ENCODE results near the gene WDR45B. TPM values are rescaled to one million over a fixed set of nuclear protein-coding genes. Genes with fewer than 3 reads are reported as not detected.

WDR45B gene
- polyA plus RNA-seq, 1 donor from 2014 or later: 131 TPM

DNA sequence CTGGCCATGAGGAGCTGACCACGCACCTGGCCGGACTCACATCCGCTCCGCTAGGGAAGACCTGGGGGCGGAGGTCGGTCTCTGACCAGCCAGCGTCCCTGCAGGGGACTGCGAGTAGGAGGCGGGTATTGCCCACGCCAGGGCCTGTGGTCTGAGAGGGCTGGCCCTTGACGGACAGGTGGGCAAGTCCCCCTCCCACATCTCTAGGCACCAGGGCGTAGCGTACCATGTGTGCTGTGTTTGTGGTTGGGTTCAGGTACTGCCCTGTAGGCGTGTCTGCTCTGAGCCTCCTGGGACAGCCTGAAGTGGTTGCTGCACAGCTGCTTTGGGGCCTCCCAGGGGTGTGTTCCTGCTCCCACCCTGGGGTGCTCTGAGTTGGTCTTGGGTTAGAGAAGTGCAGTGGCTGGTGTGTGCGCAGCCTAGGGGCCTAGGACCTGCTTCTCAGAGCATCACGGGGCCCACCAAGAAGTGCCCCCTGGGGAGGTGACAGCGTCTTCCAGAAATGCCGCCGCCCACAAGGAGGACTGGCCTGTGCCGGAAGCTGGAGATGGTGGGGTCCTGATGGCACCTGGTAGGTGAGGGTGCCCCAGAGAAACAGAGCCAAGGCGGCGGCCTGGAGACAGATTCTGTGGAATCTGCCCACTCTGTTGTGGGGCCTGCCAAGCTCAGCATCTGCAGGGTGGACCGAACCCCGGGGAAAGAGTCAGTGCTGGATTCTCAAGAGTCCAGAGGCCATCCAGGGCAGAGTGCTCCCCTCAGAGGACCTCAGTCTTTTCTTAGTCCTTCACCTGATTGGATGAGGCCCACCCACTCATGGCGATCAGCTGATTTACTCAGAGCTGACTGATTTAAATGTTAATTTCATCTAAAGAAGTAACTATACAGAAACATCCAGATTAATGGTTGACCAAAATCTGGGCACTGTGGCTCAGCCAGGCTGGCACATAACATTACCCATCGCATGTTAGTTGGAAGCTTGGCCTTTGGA is 48.3 kb downstream of the WDR45B start:
- TF ChIP-seq MXI1 (conservative IDR thresholded peaks at IDR 0.05; ENCODE audit: poor library complexity, severe bottlenecking) (no peak), SMC3 (conservative IDR thresholded peaks at IDR 0.05; ENCODE audit: poor library complexity) (no peak), POLR2AphosphoS5 (IDR thresholded peaks at IDR 0.05) (no peak)
- TF ChIP-seq, protein P1, sequence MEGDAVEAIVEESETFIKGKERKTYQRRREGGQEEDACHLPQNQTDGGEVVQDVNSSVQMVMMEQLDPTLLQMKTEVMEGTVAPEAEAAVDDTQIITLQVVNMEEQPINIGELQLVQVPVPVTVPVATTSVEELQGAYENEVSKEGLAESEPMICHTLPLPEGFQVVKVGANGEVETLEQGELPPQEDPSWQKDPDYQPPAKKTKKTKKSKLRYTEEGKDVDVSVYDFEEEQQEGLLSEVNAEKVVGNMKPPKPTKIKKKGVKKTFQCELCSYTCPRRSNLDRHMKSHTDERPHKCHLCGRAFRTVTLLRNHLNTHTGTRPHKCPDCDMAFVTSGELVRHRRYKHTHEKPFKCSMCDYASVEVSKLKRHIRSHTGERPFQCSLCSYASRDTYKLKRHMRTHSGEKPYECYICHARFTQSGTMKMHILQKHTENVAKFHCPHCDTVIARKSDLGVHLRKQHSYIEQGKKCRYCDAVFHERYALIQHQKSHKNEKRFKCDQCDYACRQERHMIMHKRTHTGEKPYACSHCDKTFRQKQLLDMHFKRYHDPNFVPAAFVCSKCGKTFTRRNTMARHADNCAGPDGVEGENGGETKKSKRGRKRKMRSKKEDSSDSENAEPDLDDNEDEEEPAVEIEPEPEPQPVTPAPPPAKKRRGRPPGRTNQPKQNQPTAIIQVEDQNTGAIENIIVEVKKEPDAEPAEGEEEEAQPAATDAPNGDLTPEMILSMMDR (IDR thresholded peaks at IDR 0.05; ENCODE audit: poor library complexity, severe bottlenecking): no peak
- H3K36me3 ChIP-seq (ENCODE audit: insufficient read depth, low read length): peaks cover 4% of the 10 kb centered on the region
- no peak overlapping the region for H3K27ac ChIP-seq (ENCODE audit: low read length)

DNA sequence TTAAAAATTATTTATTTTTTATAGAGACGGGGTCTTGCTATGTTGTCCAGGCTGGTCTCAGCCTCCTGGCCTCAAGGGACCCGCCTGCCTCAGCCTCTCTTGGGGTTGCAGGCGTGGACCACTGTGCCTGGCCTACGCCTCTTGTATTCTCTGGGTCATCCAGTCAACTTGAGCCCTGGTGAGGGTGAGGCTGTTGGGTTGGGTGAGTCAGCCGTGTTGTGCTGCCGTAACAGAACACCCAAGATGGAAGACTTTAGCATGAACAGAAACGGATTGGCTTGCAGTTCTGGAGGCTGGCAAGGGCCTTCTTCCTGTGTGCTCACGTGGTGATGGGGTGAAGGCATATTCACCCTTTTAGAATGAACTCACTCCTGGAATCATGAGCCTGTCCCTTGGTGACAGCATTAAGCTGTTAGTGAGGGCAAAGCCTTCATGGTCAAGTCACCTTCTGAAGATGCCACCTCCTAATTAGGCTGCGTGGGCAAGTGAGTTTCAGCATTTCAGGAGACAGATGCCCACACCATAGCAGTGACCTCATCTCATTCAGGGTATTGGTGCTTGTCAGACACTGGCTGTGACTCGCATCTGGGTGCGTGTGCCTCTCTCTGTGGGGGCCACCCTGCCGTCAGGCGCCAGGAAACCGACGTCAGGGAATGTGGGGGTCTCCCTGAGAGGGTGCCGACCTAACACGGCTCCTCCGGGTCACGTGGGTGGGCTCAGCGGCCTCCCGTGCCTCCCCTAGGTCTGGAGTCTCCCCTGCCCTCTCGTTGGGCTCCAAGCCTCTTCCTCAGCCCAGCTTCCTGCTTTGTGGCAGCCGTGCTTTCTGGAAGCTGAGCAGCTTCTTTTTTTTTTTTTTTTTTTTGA is 49.8 kb downstream of the WDR45B start:
- Histone ChIP-seq H3F3A (ENCODE audit: insufficient read depth, low read length, poor library complexity, severe bottlenecking) (no peaks in the 10 kb centered on the region), H3K27ac (ENCODE audit: low read length) (no peak overlapping the region), H3K9me3 (ENCODE audit: low read length) (no peaks in the 10 kb centered on the region), H3K9ac (ENCODE audit: low read length) (no peak overlapping the region), H3K9me2 (ENCODE audit: insufficient read depth, low read length) (no peaks in the 10 kb centered on the region), H3K36me3 (ENCODE audit: insufficient read depth, low read length) (peaks cover 4% of the 10 kb centered on the region), H3K27me3 (ENCODE audit: insufficient read depth, low read depth, low read length) (no peaks in the 10 kb centered on the region), H4K20me1 (ENCODE audit: insufficient read depth) (no peaks in the 10 kb centered on the region), H3K79me2 (replicated peaks; ENCODE audit: insufficient read depth, low read length) (no peaks in the 10 kb centered on the region), H3K4me2 (ENCODE audit: low read length) (no peak overlapping the region), H3K4me3 (ENCODE audit: low read length) (no peak overlapping the region), H2AFZ (ENCODE audit: low read depth, low read length) (no peak overlapping the region)
- TF ChIP-seq MXI1 (conservative IDR thresholded peaks at IDR 0.05; ENCODE audit: poor library complexity, severe bottlenecking) (no peak), TAF1 (IDR thresholded peaks at IDR 0.05; ENCODE audit: low read depth) (no peak), EP300 (conservative IDR thresholded peaks at IDR 0.05; ENCODE audit: poor library complexity, severe bottlenecking) (no peak), EZH2 (IDR thresholded peaks at IDR 0.05; ENCODE audit: borderline replicate concordance, insufficient read depth, low read length, poor library complexity, severe bottlenecking) (no peak), POLR2AphosphoS5 (IDR thresholded peaks at IDR 0.05) (no peak), SMC3 (conservative IDR thresholded peaks at IDR 0.05; ENCODE audit: poor library complexity) (no peak), RAD21 (conservative IDR thresholded peaks at IDR 0.05) (no peak)
- TF ChIP-seq, protein P2, sequence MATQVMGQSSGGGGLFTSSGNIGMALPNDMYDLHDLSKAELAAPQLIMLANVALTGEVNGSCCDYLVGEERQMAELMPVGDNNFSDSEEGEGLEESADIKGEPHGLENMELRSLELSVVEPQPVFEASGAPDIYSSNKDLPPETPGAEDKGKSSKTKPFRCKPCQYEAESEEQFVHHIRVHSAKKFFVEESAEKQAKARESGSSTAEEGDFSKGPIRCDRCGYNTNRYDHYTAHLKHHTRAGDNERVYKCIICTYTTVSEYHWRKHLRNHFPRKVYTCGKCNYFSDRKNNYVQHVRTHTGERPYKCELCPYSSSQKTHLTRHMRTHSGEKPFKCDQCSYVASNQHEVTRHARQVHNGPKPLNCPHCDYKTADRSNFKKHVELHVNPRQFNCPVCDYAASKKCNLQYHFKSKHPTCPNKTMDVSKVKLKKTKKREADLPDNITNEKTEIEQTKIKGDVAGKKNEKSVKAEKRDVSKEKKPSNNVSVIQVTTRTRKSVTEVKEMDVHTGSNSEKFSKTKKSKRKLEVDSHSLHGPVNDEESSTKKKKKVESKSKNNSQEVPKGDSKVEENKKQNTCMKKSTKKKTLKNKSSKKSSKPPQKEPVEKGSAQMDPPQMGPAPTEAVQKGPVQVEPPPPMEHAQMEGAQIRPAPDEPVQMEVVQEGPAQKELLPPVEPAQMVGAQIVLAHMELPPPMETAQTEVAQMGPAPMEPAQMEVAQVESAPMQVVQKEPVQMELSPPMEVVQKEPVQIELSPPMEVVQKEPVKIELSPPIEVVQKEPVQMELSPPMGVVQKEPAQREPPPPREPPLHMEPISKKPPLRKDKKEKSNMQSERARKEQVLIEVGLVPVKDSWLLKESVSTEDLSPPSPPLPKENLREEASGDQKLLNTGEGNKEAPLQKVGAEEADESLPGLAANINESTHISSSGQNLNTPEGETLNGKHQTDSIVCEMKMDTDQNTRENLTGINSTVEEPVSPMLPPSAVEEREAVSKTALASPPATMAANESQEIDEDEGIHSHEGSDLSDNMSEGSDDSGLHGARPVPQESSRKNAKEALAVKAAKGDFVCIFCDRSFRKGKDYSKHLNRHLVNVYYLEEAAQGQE (IDR thresholded peaks at IDR 0.05; ENCODE audit: borderline replicate concordance): no peak
- TF ChIP-seq, protein P1 (IDR thresholded peaks at IDR 0.05; ENCODE audit: poor library complexity, severe bottlenecking): no peak

More for the DNA sequence above, 48.3 kb downstream of the WDR45B start:
- Histone ChIP-seq H2AFZ (ENCODE audit: low read depth, low read length) (no peak overlapping the region), H3K4me3 (ENCODE audit: low read length) (no peak overlapping the region), H3K79me2 (replicated peaks; ENCODE audit: insufficient read depth, low read length) (no peaks in the 10 kb centered on the region), H3K9me2 (ENCODE audit: insufficient read depth, low read length) (no peaks in the 10 kb centered on the region), H4K20me1 (ENCODE audit: insufficient read depth) (no peaks in the 10 kb centered on the region), H3F3A (ENCODE audit: insufficient read depth, low read length, poor library complexity, severe bottlenecking) (no peaks in the 10 kb centered on the region), H3K9ac (ENCODE audit: low read length) (no peak overlapping the region), H3K9me3 (ENCODE audit: low read length) (no peaks in the 10 kb centered on the region), H3K4me2 (ENCODE audit: low read length) (no peak overlapping the region), H3K27me3 (ENCODE audit: insufficient read depth, low read depth, low read length) (no peaks in the 10 kb centered on the region)
